PFSK-1 (cell line): ENCODE data around the gene POC5.

ENCODE experiments used
- FOXP2 ChIP-seq: optimal IDR thresholded peaks from 2 replicates; pipeline ENCODE3; 2011; ENCODE audit warnings: borderline replicate concordance, control low read depth, inconsistent platforms; ENCODE audit not compliant: insufficient read depth; ENCODE audit errors: extremely low read length, extremely low read depth
- POLR2AphosphoS5 ChIP-seq: IDR thresholded peaks from 2 replicates; pipeline ENCODE4 v1.6.1; 2012; ENCODE audit warnings: low read depth, mild to moderate bottlenecking, control low read depth, low read length, moderate library complexity
- SIN3A ChIP-seq: IDR thresholded peaks from 2 replicates; pipeline ENCODE4 v1.6.1; 2012; ENCODE audit warnings: mild to moderate bottlenecking, low read length, moderate library complexity, borderline replicate concordance; ENCODE audit not compliant: insufficient read depth
- TAF1 ChIP-seq: IDR thresholded peaks from 2 replicates; pipeline ENCODE4 v1.6.1; 2012; ENCODE audit warnings: low read length, control low read depth, borderline replicate concordance; ENCODE audit not compliant: insufficient read depth
- TF ChIP-seq, protein P1 (sequence below), 2 experiments: IDR thresholded peaks; 2 replicates each; pipeline versions ENCODE4 v1.6.1 to v1.8.0; 2011 to 2012; ENCODE audit warnings: low read depth in 2 of 2, low read length in 2 of 2, control low read depth in 1 of 2, inconsistent platforms in 1 of 2, mild to moderate bottlenecking in 1 of 2, moderate library complexity in 1 of 2; ENCODE audit not compliant: insufficient read depth in 1 of 2

The POC5 gene

DNA sequence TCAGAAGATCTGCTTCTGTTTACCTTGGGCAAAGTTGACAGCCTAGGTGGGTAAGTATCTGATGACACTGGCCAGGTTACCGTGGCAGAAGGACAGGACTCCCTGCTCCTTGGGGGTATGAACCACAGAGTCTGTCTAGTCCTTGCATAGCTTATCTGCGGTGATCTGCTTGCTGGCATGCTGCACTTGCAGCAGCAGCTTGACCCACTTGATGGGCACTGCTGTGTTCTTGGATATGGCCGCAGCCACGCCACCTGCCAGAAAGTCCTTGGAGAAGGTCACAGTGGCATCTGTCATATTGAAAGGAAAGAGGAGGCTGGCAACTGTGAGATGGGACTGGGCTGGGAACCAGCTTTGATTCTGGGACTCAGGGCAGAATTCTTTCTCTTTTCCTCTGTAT, 35.9 kb upstream of the POC5 start:
- no peak for TF ChIP-seq SIN3A
- TF ChIP-seq, protein P1, sequence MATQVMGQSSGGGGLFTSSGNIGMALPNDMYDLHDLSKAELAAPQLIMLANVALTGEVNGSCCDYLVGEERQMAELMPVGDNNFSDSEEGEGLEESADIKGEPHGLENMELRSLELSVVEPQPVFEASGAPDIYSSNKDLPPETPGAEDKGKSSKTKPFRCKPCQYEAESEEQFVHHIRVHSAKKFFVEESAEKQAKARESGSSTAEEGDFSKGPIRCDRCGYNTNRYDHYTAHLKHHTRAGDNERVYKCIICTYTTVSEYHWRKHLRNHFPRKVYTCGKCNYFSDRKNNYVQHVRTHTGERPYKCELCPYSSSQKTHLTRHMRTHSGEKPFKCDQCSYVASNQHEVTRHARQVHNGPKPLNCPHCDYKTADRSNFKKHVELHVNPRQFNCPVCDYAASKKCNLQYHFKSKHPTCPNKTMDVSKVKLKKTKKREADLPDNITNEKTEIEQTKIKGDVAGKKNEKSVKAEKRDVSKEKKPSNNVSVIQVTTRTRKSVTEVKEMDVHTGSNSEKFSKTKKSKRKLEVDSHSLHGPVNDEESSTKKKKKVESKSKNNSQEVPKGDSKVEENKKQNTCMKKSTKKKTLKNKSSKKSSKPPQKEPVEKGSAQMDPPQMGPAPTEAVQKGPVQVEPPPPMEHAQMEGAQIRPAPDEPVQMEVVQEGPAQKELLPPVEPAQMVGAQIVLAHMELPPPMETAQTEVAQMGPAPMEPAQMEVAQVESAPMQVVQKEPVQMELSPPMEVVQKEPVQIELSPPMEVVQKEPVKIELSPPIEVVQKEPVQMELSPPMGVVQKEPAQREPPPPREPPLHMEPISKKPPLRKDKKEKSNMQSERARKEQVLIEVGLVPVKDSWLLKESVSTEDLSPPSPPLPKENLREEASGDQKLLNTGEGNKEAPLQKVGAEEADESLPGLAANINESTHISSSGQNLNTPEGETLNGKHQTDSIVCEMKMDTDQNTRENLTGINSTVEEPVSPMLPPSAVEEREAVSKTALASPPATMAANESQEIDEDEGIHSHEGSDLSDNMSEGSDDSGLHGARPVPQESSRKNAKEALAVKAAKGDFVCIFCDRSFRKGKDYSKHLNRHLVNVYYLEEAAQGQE (IDR thresholded peaks at IDR 0.05; ENCODE audit: insufficient read depth in 1 of 2, low read depth in 2 of 2, low read length in 2 of 2) = no peak
- TF ChIP-seq FOXP2 = no peak
- no peak for TF ChIP-seq POLR2AphosphoS5
- no peak for TF ChIP-seq TAF1

DNA sequence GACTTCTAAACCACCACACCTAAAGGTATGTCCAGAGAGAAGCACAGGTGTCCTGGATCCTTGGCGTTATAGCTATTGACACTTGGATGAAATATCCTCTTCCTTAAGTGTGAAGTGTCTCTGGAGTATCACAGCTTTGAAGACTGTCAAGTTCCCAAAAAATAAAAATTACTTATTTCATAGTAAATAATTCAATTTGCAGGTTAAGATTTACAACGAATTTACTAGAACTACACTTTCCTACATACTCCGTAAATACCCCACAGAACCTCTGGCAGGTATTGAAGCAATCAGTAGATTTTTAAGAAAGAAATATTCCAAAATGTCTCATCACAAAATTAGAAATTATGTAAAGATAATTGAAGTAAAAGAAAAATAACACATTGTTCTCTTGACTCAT, 27.1 kb upstream of the POC5 start:
- TF ChIP-seq, protein P1 (IDR thresholded peaks at IDR 0.05; ENCODE audit: insufficient read depth in 1 of 2, low read depth in 2 of 2, low read length in 2 of 2) = no peak
- TF ChIP-seq FOXP2 = no peak
- TF ChIP-seq POLR2AphosphoS5 = no peak
- no peak for TF ChIP-seq SIN3A
- no peak for TF ChIP-seq TAF1

DNA sequence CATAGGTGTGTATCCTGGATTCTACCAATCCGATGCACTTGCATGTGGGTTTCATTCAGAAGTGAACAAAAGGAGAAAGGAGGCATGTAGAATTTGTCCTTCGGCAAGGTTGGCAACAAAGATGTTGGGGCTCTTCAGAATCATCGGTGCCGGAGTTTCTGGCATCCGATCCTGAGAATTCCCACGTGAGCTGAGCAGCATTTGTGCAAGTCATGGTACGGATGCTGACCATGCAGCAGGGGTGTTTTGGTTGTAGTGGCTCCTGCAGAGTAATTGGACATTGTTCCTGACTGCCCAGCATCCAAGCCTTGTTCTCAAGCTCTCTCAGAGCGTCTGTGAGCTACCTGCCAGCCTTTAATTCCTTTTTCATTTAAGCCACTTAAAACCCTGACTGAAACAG, 19.0 kb upstream of the POC5 start:
- no peak for TF ChIP-seq TAF1
- no peak for TF ChIP-seq FOXP2
- TF ChIP-seq POLR2AphosphoS5 = no peak

DNA sequence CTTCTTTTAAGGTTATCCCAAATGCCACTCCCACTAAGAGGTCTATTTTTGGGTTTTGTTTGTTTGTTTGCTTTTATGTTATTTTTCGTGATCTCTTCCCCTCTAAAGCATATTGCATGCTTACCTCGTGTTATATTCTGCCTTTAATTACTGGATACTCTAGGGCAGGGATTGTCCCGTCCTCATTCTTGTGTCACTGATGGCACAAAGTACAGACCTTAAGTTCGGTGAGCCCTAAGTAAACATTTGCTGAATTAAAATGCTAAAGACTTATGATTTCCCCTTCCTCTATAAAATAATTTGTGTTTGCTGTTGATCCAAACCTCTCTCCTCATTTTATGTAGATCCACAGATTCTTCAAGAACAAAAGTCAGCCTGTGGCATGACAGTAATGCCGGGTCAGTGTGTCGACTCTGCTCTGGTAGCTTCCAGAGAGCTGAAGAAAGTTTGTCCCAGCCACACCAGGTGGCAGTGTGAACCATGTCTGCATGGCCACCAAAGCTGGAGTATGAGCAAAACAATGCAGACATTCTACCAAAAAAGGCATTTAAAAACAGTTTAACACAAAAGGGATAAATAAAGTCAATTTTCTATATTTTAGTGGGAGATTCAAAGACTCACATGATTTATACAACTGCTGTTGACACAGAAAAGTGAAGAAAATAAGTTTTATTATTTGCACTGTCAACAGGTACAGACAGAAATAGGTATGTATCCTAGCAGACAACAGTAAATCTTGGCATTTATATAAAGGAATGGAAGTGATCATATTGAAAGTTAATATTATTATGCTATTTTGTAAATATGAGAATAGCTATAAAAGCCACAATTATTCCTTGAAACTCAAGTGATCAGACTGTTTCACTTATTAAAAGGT, 17.9 kb upstream of the POC5 start:
- TF ChIP-seq SIN3A = no peak
- TF ChIP-seq, protein P1 (IDR thresholded peaks at IDR 0.05; ENCODE audit: insufficient read depth in 1 of 2, low read depth in 2 of 2, low read length in 2 of 2) = no peak
- no peak for TF ChIP-seq FOXP2
- TF ChIP-seq TAF1 = no peak
- TF ChIP-seq POLR2AphosphoS5 = no peak

DNA sequence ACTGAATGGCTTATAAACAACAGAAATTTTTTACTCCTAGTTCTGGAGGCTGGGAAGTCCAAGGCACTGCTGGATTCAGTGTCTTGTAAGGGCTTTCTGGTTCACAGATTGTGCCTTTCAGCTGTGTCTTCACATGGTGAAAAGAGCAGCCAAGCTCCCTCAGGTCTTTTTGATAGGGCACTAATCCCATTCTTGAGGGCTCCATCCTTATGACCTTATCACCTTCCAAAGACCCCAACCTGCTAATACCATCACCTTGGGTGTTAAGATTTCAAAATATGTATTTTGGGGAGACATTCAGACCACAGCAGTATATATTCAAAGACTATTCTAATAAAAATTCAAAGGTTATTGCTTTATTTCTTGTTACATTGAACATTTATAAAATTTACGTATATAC, 16.5 kb upstream of the POC5 start:
- TF ChIP-seq SIN3A (no peak), FOXP2 (no peak)

DNA sequence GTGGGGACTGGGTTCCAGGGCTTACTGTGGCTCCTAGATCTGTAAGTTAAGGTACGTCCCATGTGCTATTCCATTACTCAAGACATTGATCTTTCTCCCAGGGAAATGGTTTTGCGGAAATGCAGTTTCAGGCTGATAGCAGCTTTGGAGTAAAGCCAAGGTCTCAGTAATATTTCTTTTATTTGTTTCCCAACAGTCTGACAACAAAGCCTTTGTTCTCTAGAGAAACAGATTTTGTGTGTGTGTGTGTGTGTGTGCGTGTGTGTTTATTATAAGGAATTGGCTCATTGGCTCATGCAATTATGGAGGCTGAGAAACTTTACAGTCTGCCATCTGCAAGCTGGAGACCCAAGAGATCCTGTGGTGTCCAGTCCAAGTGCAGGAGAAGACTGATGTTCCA, 12.1 kb upstream of the POC5 start:
- TF ChIP-seq TAF1 (no peak), SIN3A (no peak), FOXP2 (no peak), POLR2AphosphoS5 (no peak)
- TF ChIP-seq, protein P1 (IDR thresholded peaks at IDR 0.05; ENCODE audit: insufficient read depth in 1 of 2, low read depth in 2 of 2, low read length in 2 of 2) = no peak
